Lung (tissue), 12 donors: ENCODE data around the gene IFITM10. TPM values are rescaled to one million over a fixed set of nuclear protein-coding genes. Genes with fewer than 3 reads are reported as not detected.
A peak's percentile ranks its signal among the peaks of the same experiment; 100 is the strongest.

Experiments used
- ATAC-seq: fragments of 200-7000 bp; cut with Tn5 transposase; one replicate; pipeline ENCODE4 v1.9.1; 2020; ENCODE audit warnings: moderate number of reproducible peaks; ENCODE audit not compliant: insufficient read depth, low FRiP score
- DNase-seq, 3 donors: peaks; one replicate each; pipeline ENCODE4 v3.0.0-alpha.2; 2013 to 2017
- H3K27ac ChIP-seq, 2 donors: one replicate each; pipeline ENCODE4 v1.5.1; 2013; ENCODE audit warnings: mild to moderate bottlenecking in 2 of 2, moderate library complexity in 2 of 2, control low read depth in 1 of 2, inconsistent platforms in 1 of 2, low read depth in 1 of 2, low read length in 1 of 2
- H3K27me3 ChIP-seq, 3 donors: one replicate each; pipeline ENCODE4 v1.5.1; 2013; ENCODE audit warnings: low read length in 2 of 3; ENCODE audit not compliant: control insufficient read depth in 3 of 3, insufficient read depth in 3 of 3
- H3K36me3 ChIP-seq, 4 donors: one replicate each; pipeline ENCODE4 v1.5.1; 2013; ENCODE audit warnings: low read length in 4 of 4, mild to moderate bottlenecking in 1 of 4, moderate library complexity in 1 of 4; ENCODE audit not compliant: control insufficient read depth in 4 of 4, insufficient read depth in 4 of 4
- H3K4me1 ChIP-seq, 5 donors: one replicate each; pipeline ENCODE4 v1.5.1; 2013; ENCODE audit warnings: low read length in 5 of 5, mild to moderate bottlenecking in 2 of 5, moderate library complexity in 1 of 5; ENCODE audit not compliant: control insufficient read depth in 5 of 5, insufficient read depth in 5 of 5
- H3K4me3 ChIP-seq: one replicate; pipeline ENCODE4 v1.5.1; 2013; ENCODE audit warnings: mild to moderate bottlenecking, control low read depth, moderate library complexity
- H3K9ac ChIP-seq, 2 donors: one replicate each; pipeline ENCODE4 v1.5.1; 2013; ENCODE audit warnings: low read length in 2 of 2, control low read depth in 1 of 2; ENCODE audit not compliant: insufficient read depth in 1 of 2
- H3K9me3 ChIP-seq, 4 donors: one replicate each; pipeline ENCODE4 v1.5.1; 2013; ENCODE audit warnings: low read length in 3 of 4, mild to moderate bottlenecking in 1 of 4, moderate library complexity in 1 of 4; ENCODE audit not compliant: control insufficient read depth in 4 of 4, insufficient read depth in 3 of 4
- WGBS, 2 donors: extraction: QIAGEN DNeasy Blood & Tissue Kit; methylation state at CpG; one replicate each; pipeline ENCODE4 v1.1.7; 2013; 5-methylcytosine and 5-hydroxymethylcytosine counted together
- polyA plus RNA-seq, 2 donors: library from polyadenylated mRNA; stranded (reverse); fragments of 200-250 nt; gene quantifications; one replicate each; pipeline ENCODE4 v1.2.1, GENCODE V29; 2013
- total RNA-seq, 2 donors: library from RNA; depleted of rRNA in 1 of 2; stranded (reverse); fragments of >200 nt in 1 of 2; gene quantifications; one replicate each; pipeline ENCODE4 v1.2.1, GENCODE V29; 2014 to 2021
- TF ChIP-seq, protein P1 (sequence below): IDR thresholded peaks from 2 replicates; pipeline ENCODE4 v1.5.1; 2012; ENCODE audit warnings: mild to moderate bottlenecking; ENCODE audit errors: control extremely low read depth, extremely low read depth
- donor health status: control.
- donor health status: control.
- donor health status: Bipolar disorder and iron deficiency.
- donor health status: healthy.
- donor health status: DM: yes; HTN: yes; CAD: no.

IFITM10 gene
- total and polyA plus RNA-seq, 4 donors: 0.40 to 18.8 (median 2.7) TPM

DNA sequence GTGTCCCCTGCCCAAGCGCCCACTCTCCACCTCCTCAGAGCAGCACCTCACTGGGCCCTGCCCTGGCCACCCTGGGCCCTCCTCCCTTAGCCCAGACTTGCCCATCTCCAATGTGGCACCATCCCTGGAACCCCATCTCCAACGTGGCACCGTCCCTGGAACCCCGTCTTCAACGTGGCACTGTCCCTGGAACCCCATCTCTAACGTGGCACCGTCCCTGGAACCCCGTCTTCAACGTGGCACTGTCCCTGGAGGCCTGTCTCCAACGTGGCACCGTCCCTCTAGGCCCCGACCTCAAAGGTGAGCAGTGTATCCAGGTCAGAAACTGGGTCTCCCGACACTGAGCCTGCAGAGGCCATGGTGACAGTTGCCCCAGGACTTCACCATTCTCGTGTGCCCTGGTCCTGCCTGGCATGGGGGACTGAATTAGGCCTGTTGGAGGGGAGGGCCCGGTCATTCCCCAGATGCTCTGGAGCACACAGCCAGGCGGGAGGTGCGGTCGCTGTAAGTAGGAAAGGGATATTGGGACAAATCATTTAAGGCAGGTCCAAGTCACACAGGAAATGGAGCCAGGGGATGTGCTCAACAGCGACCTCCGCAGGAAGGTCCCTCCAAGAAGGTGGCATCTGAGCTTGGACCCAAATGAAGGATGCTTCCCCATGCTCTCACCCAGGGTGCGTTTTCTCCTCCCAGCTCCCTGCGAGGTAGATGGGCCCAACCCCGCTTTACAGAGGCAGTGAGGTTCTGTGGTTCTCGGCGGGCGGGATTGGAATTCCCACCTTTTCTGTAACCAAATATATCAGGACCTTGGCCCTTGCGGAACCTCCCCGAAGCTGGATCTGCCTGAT, 15.7 kb upstream of the IFITM10 start:
- ATAC-seq: no peak
- Histone ChIP-seq H3K36me3 (peaks cover 0 to 8% (median under 1%) of the 10 kb centered on the region in 4 donors), H3K27ac (no peak overlapping the region), H3K4me1 (peaks cover 0 to 20% (median 11%) of the 10 kb centered on the region in 5 donors), H3K9ac (no peak overlapping the region), H3K9me3 (no peaks in the 10 kb centered on the region), H3K4me3 (no peak overlapping the region), H3K27me3 (no peaks in the 10 kb centered on the region)
- no peak for DNase-seq
- WGBS, 2 donors: 91 to 92% methylated on average over 28 of the region's 28 CpGs
- TF ChIP-seq, protein P1, sequence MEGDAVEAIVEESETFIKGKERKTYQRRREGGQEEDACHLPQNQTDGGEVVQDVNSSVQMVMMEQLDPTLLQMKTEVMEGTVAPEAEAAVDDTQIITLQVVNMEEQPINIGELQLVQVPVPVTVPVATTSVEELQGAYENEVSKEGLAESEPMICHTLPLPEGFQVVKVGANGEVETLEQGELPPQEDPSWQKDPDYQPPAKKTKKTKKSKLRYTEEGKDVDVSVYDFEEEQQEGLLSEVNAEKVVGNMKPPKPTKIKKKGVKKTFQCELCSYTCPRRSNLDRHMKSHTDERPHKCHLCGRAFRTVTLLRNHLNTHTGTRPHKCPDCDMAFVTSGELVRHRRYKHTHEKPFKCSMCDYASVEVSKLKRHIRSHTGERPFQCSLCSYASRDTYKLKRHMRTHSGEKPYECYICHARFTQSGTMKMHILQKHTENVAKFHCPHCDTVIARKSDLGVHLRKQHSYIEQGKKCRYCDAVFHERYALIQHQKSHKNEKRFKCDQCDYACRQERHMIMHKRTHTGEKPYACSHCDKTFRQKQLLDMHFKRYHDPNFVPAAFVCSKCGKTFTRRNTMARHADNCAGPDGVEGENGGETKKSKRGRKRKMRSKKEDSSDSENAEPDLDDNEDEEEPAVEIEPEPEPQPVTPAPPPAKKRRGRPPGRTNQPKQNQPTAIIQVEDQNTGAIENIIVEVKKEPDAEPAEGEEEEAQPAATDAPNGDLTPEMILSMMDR: no peak

DNA sequence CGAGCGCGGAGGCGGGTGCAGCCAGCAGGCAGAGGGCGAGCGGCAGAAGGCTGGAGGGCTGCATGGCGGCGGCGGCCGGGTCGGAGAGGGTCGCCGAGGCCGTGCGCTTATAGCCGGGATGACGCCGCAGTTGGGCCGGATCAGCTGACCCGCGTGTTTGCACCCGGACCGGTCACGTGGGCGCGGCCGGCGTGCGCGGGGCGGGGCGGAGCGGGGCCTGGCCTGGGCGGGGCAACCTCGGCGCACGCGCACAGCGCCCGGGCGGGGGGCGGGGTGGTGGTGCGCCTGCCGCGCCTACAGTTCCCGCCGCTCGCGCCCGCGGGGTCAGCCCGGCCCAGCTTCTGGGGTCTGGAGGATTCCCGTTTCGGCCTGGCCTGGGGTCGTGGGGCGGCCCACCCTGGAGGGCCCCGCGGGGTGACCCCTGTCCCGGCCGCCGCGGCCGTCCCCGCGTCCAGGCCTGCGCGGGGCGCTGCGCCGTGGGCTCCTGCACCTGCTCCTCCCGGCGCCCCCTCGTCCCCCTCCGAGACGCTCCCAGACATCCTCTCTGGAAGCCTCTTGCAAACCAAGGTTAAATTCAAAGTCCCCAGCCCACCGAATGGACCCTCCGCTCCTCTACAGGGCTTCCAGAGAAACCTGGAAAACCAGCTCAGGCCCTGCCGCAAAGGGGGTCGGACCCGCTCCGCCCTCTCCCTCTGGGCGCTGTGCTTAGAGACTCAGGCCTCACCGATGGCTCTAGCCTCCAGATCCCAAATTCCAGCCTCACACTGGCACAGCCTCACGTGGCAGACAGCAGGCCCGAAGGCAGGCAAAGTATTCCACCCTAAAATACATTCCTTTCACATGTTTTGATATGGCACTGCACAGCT, 13.6 kb upstream of the IFITM10 start, which contains the start of gene CTSD:
CTSD (minus strand) TSS at position 132 of the 866 bp plus-strand sequence; CDS start at position 64, 68 bp downstream.
- peak within 1 kb of the TSS; percentile 11 to 23 for H3K9ac ChIP-seq
- WGBS, 2 donors: 2 to 8% methylated on average over 48 to 85 of the region's 85 CpGs
- ATAC-seq: peak; percentile 78

DNA sequence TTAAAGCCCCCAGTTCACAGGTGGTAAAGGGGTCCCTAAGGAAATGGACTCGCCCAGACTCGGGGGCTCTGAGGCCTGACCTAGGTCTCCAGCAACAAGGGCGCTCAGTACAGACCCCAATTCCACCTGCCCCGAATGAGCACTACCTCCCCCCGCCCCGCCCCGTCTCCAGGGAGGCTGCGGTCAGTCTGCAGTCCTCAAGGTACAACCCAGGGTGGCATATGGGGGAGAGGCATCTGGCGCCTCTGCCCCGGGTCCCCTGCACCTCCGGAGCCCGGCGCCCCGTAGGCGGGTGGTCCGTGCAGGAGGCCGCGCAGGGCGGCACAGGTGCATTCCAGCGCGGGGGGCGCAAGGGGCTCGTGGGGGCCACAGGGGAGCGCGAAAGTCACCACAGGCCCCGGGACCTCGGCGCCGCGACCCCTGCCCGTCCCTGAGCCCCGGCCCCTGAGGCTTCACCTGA, 13.0 kb upstream of the IFITM10 start:
- Histone ChIP-seq H3K9ac (peak overlapping the region; percentile 11 to 23), H3K9me3 (no peaks in the 10 kb centered on the region), H3K27me3 (no peaks in the 10 kb centered on the region), H3K4me3 (peak overlapping the region; percentile 93), H3K4me1 (peaks cover 0 to 43% (median 11%) of the 10 kb centered on the region in 5 donors), H3K36me3 (peaks cover 0 to 33% (median 2%) of the 10 kb centered on the region in 4 donors), H3K27ac (peak overlapping the region; percentile 91 to 95)
- DNase-seq: no peak
- peak; percentile 9 for ATAC-seq
- WGBS, 2 donors: 1% methylated on average over 30 to 32 of the region's 32 CpGs
- TF ChIP-seq, protein P1: no peak

More for the DNA sequence above, 13.6 kb upstream of the IFITM10 start, which contains the start of gene CTSD:
- TF ChIP-seq, protein P1: no peak
- no peaks in the 10 kb centered on the region for H3K9me3 ChIP-seq
- H3K27me3 ChIP-seq: no peaks in the 10 kb centered on the region
- H3K4me3 ChIP-seq: peak within 1 kb of the TSS; percentile 93
- H3K36me3 ChIP-seq: peaks cover 0 to 27% (median 2%) of the 10 kb centered on the region in 4 donors
- peaks cover 0 to 38% (median 11%) of the 10 kb centered on the region in 5 donors for H3K4me1 ChIP-seq
- H3K27ac ChIP-seq: peak within 1 kb of the TSS; percentile 91 to 95
- DNase-seq: peak; percentile 84 to 90 (median 86)
